Posterior cingulate gyrus (tissue), 11 donors: ENCODE data around the gene SAMM50.
A peak's percentile ranks its signal among the peaks of the same experiment; 100 is the strongest.

ENCODE experiments used
- DNase-seq, 10 donors: peaks; one replicate each; pipeline versions ENCODE4 v3.0.0 to v3.0.0-alpha.2; 2020 to 2021; ENCODE audit warnings: mixed read lengths in 3 of 10
- intact Hi-C: fragments of 100-400 bp; cut with DNase I; formaldehyde crosslinking; loops from one replicate; pipeline ENCODE4 v1.15.1; 2023

The SAMM50 gene

DNA sequence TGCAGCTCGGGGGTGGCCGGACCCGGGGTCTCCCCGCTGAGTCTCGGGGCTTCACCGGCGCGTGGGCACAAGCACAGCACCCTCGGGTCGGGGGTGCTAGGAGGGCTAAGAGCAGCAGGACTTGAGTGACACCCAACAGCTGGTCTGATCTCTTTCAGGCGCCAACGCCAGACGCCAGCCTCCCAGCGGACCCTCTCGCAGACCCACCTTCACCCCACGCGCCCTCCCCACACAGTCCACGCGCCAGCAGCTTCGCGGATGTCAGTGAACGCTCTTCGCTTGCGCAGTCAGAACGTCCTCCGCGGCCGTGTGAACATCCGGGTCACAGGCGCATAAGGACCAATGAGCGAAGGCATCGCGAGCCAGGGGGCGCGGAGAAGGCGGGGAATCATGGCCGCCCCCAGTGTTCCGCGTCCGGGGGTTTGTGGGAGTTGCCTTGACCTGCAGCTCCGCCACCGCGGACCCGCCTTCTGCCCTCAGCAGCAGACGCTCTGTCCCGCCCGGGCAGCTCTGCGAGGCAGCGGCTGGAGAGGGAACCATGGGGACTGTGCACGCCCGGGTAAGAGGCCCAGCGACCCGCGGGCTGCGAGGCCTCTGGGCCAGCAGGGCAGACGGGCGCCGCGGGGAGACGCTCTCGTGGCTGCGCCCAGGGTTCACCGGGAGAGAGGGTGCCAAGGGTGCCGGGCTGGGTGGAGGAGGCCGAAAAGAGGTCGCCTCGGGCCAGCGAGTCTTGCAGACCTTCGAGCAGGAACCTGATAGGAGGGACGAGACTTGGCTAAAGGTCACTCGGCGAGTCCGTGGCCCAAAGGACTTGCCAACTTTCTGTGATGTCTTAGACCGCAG, at the start of gene SAMM50:
Gene SAMM50, plus strand, starts transcription at position 403 of the 843 bp plus-strand sequence. Its CDS starts 136 bp downstream, at position 539.
- intact Hi-C loops, result no loop called here
- DNase-seq, result peak; percentile 93 to 99 (median 95)

DNA sequence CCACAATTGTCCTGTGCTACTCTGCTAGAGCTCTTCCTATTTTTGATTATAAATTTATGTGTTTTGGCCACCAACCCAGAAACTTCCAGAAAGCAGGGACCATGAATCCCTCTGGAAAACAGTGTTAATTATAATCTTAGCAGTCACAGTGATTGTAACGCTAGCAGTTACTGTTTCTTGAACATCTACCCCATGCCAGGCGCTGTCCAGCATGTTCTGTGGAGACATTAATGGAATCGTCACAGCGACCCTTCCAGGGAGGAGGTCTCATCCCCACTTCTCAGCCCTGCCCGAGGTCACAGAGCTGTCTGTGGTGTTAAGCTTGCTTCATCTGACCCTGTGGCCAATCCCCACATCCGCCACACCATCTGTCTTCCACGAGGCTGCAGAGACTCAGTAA, 49.6 kb upstream of the SAMM50 start:
- DNase-seq, result no peak
- intact Hi-C loops, result no loop called here

DNA sequence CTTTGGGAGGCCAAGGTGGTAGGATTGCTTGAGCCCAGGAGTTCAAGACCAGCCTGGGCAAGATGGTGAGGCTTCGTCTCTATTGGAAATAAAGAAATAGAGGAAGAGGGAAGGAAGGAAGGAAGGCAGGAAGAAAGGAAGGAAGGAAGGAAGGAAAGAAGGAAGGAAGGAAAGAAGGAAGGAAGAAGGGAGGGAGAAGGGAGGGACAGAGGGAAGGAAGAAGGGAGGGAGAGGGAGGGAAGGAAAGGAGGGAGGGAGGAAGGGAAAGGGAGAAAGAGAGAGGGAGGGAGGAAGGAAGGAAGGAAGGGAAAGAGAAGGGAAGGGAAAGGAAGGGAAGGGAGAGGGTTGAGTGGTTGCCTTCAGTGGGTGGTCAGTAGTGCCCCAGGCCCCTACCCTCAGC, 45.5 kb upstream of the SAMM50 start:
- DNase-seq, result no peak
- intact Hi-C loops, result no loop called here

DNA sequence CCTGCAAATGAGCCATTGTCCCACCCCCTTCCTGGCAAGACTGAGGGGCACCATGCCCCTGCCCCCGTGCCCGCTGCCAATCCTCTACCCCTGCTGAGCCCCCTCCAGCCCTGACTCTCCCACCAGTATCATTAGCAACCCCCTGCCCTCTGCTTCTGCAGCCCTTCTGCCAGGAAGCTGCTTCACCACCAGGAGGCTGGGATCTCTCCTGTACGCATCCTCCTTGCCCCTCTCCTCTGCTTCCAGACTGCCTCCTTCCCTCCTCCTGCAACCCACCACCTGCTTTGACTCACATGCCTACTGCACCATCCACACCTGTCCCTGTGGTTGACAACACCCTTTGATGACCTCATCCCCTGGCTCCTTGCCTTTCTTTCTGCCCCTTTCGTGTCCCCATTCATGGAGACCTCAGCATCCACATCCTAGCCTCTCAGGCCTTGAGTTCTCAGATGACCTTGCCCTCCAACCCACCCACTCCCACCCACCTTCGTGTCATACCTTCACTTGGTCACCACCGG, 45.0 kb upstream of the SAMM50 start:
- DNase-seq, result no peak
- intact Hi-C loops, result no loop called here

DNA sequence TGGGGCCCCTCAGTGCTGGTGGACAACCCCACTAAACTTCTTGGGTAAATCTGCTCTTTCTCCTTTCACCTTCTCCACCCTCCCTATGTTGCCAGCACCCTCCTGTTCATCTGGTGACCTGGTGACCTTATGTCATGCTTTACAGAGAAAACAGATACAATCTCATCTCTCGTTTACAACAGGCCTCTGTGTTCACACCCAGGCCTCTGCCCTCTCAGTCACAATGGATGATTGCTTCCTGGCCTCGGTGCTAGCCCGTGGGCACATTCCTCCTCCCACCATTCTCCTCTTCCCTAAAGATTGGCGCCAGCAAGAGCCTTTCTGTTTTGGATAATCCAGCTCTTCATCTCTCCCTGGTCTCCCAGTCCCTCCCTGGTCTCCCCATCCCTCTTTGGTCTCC, 43.9 kb upstream of the SAMM50 start:
- DNase-seq, result no peak
- intact Hi-C loops, result no loop called here

DNA sequence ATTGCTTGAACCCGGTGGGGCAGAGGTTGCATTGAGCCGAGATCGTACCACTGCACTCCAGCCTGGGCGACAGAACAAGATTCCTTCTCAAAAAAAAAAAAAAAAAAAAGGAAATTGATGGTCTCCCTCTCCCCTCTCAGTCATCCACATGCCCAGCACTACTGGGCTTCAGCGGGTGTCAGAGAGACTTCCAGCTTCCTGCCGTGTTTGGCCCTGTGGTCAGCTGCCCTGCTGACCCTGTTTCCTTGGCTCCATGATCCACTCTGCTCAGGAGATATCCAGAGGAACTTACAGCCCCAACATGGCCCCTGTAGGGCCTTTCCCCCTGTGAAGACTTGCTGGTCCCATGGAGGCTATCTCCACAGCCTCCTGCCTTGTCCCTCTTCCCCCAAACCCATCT, 37.7 kb upstream of the SAMM50 start:
- DNase-seq, result no peak
- intact Hi-C loops, result no loop called here

DNA sequence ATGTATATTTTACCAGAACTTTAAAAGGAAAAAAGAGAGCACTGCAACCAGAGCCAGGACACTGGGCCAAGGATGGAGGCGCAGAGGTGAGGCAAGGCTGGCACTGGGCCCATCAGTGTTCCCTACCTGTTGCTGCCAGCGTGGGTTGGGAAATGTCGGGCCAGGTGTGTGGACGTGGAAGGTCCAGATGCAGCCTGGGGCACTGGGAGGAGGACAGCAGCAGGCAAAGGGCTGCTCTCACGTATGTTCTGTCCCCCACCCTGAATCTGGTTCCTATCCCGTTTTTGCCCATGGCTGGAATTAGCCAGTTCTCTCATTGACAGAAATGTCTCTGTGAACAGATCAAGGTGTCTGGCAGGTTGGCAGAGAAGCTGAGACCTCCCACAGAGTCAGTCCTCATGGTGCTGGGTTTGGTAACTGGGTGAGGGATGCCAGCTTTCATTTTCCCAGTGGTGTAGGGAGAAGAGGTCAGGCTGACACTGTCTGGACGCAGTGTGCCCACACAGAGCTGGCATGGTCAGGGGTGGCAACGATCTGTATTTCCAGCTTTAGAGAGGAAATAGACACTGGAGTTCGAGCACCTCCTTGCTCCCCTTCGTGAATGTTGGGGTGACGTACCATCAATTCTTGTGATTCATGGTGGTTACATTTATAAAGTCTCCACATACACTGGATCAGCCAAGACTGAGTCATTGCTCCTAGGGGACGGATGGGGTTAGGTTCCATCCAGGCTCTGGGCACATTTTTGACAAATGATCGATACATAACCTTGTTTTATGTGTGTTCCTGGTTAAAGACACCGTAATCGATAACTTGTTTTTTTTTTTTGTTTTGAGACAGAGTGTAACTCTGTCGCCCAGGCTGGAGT, 35.9 kb upstream of the SAMM50 start:
- DNase-seq, result no peak
- intact Hi-C loops, result no loop called here

DNA sequence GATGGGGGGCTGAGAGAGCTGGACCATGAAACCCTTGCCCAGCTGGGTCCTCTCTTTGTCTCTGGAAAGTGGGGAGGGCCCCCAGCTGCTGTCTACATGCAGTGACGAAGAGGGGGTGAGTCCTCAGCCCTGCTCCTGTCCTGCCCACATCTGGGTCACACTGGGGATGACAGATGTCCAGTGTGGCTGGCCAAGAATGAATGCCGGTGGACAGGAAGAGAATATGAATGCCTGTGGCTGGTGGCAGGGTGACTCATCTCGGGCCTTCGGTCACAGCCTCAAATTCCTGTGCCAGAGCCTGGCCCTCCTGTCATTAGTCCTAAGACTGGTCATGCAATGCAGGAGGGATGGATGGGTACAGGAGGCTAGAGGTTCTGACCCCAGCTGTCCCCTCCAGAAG, 33.9 kb upstream of the SAMM50 start:
- intact Hi-C loops, result no loop called here
- peak in 6 of 10 donors; percentile 34 to 89 (median 57) for DNase-seq

DNA sequence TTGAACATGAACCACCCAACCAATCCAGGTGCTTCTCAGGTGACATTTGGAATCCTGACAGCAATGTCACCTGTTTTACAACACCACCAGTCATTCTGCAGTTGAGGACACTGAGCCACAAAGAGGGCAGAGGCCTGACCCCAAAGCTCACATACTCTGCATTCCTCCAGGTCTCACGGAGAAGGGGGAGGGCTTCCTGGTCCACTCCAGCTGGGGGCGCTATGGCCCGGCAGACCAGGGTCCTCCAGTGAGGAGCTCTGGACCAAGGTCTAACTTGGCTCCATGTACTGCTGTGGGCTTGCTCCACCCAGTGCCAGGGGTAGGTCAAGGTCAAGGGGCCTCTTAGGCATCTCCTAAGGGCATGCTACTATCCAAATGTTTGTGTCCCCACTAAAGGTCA, 33.1 kb upstream of the SAMM50 start:
- intact Hi-C loops, result no loop called here
- DNase-seq, result no peak

DNA sequence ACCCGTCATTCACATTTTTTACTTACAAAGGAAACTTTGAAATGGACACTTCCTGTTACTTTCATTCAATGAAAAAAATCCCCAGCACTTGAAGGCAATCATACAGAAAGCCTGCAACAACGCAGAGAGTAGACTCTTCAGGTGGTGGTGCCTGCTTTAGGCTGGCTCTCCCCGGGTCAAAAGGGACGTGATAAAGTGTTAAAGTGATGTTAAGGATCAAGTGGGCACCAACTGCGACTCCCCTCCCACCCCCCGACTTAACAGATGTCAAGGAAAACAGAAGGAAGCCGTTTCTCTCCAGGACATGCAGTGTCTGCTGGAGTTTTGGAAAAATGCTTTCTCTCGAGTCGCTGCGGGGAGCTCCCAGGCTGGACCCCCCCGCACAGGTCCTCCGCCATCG, 32.1 kb upstream of the SAMM50 start:
- intact Hi-C loops, result no loop called here
- no peak for DNase-seq

DNA sequence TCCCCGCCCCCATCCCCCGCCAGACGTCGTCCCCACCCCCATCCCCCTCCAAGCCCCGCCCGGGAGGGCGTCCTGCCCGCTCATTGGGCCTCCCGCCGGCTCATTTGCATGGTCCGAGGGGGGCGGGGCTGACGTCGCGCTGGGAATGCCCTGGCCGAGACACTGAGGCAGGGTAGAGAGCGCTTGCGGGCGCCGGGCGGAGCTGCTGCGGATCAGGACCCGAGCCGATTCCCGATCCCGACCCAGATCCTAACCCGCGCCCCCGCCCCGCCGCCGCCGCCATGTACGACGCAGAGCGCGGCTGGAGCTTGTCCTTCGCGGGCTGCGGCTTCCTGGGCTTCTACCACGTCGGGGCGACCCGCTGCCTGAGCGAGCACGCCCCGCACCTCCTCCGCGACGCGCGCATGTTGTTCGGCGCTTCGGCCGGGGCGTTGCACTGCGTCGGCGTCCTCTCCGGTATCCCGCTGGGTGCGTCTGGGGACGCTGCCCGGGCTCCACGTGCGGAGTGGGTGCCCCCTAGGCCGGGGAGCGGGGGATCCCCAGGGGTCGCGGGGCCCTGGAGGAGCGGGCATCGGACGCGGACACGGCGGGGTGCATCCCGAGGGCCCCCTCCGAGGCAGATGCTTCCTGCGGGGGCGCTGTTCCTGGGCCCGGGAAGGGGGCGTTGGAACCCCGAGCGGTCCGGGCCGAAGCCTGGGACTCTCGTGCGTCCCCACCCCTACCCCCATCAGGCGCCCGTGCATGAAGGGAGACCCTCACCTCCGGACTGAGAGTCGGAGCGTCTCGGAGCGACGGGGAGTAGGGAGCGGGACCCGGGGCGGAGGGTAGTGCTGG, 31.4 kb upstream of the SAMM50 start, which contains the start of gene PNPLA3:
Gene PNPLA3, plus strand, starts transcription at position 175 of the 834 bp plus-strand sequence. Its CDS starts 107 bp downstream, at position 282.
- DNase-seq, result peak; percentile 83 to 98 (median 94)
- intact Hi-C loops, result no loop called here

DNA sequence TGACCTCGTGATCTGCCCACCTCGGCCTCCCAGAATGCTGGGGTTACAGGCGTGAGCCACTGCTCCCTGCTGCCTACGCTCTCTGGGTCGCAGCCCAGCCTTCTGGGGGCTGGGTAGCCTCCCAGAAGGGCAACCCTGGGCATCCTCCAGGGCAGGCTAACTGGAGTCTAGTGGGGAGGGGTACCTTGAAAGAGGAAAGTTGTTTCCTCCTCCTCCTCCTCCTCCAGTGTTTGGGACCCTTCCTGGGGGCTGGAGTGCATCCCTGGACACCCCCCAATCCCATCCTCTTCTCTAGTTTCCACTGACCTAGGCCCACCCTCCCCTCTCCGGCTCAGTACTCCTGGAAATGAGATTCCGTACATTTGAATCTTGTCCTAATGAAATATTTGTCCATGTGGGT, 30.4 kb upstream of the SAMM50 start:
- intact Hi-C loops, result no loop called here
- no peak for DNase-seq

DNA sequence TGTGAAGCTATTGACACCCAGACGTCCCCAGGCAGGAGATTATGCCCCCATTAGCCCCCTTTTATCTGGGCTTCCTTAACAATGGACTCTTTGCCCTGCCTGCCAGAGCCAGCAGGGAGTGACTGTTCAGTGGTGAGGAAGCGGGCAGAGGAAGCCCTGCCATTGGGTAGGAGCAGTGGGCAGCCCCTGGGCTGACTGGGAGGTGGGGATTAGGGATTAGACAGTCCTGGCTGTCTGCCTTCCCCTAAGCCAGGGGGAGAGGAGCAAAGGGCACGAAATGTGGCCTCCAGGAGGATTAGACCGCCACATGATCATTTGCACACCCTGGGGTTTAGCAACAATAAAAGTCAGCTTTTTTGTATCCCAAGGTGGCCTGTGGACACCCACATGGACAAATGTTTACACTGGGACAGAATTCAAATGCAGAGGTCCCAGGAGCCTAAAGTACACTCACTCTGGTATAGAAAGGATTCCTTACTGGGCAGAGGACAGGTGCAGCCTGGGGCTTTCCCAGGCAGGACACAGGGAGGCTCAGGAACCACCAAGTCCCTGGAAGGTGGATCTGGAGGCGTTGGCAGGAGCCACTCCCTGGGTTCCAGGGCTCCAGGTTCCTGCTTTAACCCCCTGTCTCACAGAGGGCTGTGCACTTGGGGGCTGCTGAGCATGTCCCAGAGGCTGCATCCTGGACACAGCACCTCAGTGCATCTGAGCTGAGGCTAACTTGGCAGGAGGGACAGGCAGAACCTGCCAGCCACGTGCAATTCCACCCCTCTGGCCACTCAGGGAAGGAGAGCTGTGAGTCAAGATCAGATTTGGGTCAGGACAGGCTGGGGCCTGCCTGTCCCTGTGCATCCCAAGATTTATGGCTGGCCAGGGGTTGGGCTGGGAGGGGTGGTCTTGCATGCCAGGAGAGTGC, 29.6 kb upstream of the SAMM50 start:
- intact Hi-C loops, result no loop called here
- DNase-seq, result no peak

DNA sequence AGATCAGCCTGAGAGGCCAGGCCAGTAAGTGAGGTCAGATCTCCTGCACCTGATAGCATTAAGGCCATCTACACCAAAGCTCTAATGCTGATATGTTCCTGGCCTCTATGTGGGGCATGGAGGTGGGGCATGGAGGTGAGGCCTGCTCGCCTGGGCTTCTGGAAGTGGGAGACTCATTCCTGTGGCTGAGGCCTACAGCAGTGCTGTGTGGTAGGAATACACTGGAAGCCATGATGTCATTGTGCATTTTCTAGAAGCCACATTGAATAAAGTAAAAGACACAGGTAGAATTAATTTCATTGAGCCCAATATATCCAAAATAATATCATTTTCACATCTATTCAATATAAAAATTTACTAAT, 28.9 kb upstream of the SAMM50 start:
- intact Hi-C loops, result no loop called here
- no peak for DNase-seq

DNA sequence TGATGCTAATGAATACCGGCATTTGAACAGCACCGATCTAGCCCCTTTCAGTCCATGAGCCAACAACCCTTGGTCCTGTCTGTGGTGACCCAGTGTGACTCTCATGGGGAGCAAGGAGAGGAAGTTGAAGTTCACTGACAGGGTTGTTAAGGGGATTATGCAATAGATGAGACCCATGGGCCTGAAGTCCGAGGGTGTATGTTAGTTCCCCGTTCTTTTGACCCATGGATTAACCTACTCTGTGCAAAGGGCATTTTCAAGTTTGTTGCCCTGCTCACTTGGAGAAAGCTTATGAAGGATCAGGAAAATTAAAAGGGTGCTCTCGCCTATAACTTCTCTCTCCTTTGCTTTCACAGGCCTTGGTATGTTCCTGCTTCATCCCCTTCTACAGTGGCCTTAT, 26.8 kb upstream of the SAMM50 start:
- intact Hi-C loops, result no loop called here

DNA sequence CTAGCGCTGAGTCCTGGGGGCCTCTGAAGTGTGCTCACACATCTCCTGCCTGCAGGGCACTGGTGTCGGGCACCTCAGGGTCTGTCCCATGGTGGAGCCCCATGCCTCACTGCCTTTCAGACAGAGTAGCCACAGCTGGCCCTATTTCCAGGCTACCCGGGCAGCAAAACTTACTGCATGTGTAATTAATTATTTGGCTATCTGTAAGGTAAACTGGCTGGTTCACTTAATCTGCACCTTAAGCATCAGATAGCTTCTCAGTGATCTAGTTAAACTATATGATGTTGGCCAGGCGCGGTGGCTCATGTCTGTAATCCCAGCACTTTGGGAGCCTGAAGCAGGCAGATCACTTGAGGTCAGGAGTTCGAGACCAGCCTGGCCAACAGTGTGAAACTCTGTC, 26.3 kb upstream of the SAMM50 start:
- DNase-seq, result no peak
- intact Hi-C loops, result no loop called here

More for the DNA sequence above, 26.8 kb upstream of the SAMM50 start:
- no peak for DNase-seq

DNA sequence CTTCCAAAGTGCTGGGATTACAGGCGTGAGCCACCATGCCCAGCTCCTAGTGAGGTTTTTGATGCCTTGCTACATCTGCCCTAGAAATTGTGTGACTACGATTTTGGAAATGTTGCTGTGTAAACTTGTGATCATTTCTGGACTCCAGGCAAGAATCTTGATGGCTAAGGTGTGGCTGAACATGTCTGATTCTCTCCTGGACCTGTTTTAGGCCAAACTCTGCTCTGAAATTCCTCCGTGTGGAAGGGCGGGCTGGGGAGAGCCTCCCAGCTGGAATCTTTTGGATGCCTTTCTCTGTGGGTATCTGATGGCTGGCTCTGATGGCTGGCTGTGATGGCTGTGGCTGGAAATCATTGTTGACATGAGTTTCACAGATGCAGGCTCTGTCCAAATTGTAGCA, 23.5 kb upstream of the SAMM50 start:
- DNase-seq, result no peak
- intact Hi-C loops, result no loop called here

DNA sequence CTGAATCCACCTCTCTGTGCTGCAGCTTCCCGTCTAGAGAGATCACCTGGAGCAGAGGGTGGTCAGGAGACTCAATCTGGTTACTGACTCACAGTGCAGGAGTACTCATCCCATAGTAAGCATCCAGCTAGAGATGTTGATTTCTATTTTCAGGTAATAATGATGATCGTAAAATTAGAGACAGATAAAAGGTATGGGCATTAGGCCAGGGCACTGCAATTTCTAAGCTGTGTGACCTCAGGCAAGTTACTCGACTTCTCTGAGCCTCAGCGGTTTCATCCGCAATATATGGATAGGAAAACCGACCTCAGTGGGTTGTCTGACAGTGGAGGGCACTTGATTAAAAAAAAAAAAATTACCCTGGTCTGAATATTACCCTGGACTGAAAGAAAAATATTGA, 13.8 kb upstream of the SAMM50 start:
- intact Hi-C loops, result no loop called here
- DNase-seq, result no peak

DNA sequence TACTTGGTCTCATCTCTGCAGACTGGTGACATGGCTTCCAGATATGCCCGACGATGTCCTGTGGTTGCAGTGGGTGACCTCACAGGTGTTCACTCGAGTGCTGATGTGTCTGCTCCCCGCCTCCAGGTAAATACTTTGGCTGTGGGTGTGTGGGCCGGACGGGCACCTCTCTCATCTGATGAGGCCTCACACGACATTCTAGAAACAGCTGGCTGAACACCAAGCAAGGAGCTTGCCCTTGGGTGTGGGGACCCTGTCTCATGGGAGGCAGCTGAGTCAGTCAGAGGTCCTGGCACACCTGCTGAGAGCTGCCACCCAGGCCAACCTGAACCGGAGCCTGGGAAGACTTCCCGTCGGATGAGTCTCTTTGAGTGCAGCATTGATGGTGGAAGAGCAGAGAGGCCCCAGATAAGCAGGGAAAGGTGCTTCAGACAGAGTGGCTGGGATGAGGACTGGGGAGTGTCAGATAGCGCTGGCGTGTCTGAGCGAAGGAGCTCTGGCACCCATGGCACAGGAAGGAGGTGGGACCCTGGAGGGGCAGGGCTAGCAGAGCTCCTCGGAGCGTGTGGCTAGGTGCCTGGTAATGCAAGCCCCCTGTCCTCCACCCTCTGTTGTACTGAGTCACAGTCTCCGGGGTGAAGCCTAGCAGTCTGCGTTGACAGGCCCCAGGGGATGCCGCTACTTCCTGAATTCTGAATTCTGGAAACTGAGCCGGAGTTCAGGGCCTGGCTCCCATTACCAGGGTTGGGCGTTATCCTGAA, 10.4 kb upstream of the SAMM50 start:
- DNase-seq, result peak in 2 of 10 donors; percentile 56 to 57
- intact Hi-C loops, result no loop called here
